Measurements from ENCODE around the gene OTUD3.
A peak's percentile ranks its signal among the peaks of the same experiment; 100 is the strongest.
"Not testable (repeated sequence)": the region's sequence is repeated elsewhere in the genome, so short reads cannot be mapped to it uniquely, and the experiment has no call there.

The OTUD3 gene

DNA sequence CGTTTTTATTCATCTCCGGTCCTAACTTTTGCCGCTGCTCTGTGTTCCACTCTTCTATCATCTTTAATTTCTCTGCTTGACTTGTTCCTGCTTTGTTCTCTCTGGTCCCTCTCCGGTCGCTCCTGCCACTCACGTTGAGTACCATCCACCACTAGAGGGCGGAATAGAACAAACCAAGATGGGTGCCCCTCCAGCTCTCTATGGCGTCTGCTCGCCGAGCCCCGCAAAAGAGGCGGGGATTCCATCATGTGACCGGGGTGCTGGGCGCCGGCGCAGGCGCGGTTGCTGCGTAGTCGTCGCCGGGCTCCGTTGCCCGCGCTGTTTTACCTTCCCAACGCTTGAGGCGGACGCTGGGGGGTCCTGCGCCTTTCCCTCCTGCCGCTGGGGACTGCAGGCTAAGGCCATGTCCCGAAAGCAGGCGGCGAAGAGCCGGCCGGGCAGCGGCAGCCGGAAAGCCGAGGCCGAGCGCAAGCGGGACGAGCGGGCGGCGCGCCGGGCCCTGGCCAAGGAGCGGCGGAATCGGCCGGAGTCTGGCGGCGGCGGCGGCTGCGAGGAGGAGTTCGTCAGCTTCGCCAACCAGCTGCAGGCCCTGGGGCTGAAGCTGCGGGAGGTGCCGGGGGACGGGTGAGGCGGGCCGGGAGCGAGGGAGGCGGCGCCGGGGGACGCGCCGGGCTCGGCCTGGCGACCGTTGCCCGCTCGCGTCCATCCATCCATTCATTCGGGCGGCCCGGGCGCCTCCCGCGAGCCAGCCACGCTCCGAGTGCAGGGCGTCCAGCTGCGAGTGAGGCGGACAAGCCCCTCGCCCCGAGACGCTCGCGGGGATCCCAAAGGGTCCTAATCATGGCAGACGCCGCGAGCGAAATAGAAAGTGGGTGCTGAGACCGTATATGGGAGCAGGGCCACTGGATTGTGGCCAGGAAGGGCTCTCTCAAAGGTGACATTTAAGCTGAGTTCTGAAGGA, at the start of gene OTUD3:
OTUD3 (plus strand) TSS at position 285 of the 961 bp plus-strand sequence; CDS start at position 404, 119 bp downstream.
- peak; percentile 97 for DNase-seq (ENCODE audit: low spot score)

- DNase-seq (ENCODE audit: low spot score): no peak
These were observed 46.6 kb upstream of the OTUD3 start for GRCh38 chr1:19835578-19835977.

GRCh38 chr1:19837866-19838265, 44.3 kb upstream of the OTUD3 start:
- DNase-seq (ENCODE audit: low spot score): no peak

GRCh38 chr1:19840228-19840627, 42.0 kb upstream of the OTUD3 start:
- no peak for DNase-seq (ENCODE audit: low spot score)

- no peak for DNase-seq (ENCODE audit: low spot score)
These were observed 37.3 kb upstream of the OTUD3 start for GRCh38 chr1:19844731-19845495.

DNA sequence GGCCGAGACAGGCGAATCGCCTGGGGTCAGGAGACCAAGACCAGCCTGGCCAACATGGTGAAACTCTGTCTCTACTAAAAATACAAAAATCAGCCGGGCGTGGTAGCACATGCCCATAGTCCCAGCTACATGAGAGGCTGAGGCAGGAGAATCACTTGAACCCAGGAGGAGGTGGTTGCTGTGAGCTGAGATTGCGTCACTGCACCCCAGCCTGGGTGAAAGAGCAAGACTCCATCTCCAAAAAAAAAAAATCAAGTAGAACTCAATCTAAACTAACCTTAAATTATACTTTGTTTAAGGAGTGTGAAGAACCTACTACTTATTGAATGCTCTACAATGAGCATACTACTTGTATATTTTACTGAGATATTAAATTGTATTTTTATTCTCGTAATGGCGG, 36.6 kb upstream of the OTUD3 start:
- DNase-seq (ENCODE audit: low spot score): no peak

- DNase-seq (ENCODE audit: low spot score): no peak
These were observed 35.9 kb upstream of the OTUD3 start for GRCh38 chr1:19846338-19846737.

DNA sequence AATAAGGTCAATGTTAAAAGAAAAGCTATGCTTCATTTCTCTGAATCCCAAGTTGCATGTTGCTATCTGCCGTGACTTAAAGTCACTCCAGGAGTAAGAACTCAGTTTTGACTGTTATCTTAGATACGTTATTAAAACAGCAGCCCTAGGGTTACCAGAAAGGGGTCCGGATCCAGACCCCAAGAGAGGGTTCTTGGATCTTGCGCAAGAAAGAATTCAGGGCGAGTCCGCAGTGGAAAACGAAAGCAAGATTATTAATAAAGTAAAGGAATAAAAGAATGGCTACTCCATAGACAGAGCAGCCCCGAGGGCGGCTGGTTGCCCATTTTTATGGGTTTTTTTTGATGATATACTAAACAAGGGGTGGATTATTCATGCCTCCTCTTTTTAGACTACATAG, 34.9 kb upstream of the OTUD3 start:
- DNase-seq (ENCODE audit: low spot score): not testable (repeated sequence)

- DNase-seq (ENCODE audit: low spot score): not testable (repeated sequence)
These were observed 32.9 kb upstream of the OTUD3 start for GRCh38 chr1:19849307-19849706.

GRCh38 chr1:19850214-19850613, 32.0 kb upstream of the OTUD3 start:
- DNase-seq (ENCODE audit: low spot score): no peak

DNA sequence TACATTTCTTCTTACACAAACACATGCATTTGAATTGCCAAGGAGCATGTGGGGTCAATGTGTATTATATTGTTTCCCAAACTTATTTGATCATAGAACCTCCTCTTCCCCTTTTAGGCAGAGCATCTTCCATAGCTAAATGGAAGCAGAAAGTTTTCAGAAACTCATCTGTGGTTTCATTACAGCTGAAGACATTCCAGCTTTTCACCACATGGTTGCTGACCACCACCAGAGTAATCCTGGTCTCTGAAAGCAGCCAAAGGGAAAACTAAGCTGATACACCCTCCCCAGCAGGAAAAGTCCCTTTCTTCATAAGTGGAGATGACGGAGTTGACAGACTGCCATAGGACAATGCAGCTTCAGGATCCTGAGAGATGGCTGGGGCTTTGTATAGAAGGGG, 30.2 kb upstream of the OTUD3 start:
- DNase-seq (ENCODE audit: low spot score): no peak

- no peak for DNase-seq (ENCODE audit: low spot score)
These were observed 27.3 kb upstream of the OTUD3 start for GRCh38 chr1:19854866-19855265.

DNA sequence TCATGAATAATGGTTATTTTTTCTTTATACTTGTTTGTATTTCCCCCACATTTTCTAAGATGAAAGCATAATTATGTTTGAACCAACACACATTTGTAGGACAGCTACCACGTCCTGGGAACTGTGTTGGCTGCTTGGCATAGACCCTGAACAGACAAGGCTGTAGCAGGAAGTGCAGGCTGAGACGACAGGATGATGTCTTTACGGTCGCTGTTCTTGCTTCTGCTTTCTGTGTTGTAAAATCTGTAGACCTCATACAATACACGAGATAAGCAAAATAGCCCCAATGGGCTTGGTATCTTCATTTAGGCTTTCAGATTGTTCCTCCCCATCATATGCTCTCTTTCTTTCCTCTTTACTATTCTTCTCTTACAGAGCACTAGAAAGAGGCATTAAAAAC, 23.3 kb upstream of the OTUD3 start:
- DNase-seq (ENCODE audit: low spot score): no peak

- DNase-seq (ENCODE audit: low spot score): no peak
These were observed 22.3 kb upstream of the OTUD3 start for GRCh38 chr1:19859876-19860275.

- no peak for DNase-seq (ENCODE audit: low spot score)
These were observed 21.8 kb upstream of the OTUD3 start for GRCh38 chr1:19860418-19860817.

- DNase-seq (ENCODE audit: low spot score): no peak
These were observed 21.2 kb upstream of the OTUD3 start for GRCh38 chr1:19861034-19861433.

GRCh38 chr1:19861842-19862530, 20.2 kb upstream of the OTUD3 start:
- no peak for DNase-seq (ENCODE audit: low spot score)

GRCh38 chr1:19862944-19863343, 19.3 kb upstream of the OTUD3 start:
- no peak for DNase-seq (ENCODE audit: low spot score)

- DNase-seq (ENCODE audit: low spot score): no peak
These were observed 17.5 kb upstream of the OTUD3 start for GRCh38 chr1:19864570-19865160.

DNA sequence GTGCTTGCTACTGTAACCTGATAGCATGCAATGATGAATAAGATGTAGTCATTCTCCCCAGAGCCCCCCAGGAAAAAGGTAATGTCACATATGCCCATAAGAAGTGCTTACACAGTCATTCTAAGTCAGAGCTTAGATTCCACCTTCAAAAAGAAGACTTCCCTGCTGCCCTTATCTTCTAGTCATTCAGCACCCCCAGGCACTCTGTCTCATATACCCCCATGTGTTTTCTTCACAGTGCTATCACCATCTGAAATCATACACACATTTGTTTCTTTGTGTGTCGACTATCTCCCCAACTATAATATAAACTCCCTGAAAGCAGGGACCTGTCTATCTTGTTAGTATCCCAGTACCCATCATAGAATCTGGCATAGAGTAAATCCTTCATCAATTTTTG, 16.2 kb upstream of the OTUD3 start:
- no peak for DNase-seq (ENCODE audit: low spot score)

GRCh38 chr1:19866758-19867157, 15.4 kb upstream of the OTUD3 start:
- no peak for DNase-seq (ENCODE audit: low spot score)

DNA sequence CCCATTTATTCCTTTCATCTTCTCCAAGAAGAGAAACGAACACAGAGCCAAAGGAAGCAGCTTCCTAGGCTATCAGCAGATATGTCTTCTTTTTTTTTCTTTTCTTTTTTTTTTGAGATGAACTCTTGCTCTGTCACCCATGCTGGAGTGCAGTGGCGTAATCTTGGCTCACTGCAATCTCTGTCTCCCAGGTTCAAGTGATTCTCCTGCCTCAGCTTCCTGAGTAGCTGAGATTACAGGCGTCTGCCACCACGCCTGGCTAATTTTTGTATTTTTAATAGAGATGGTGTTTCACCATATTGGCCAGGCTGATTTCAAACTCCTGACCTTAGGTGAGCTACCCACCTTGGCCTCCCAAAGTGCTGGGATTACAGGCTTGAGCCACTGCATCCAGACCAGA, 13.6 kb upstream of the OTUD3 start:
- DNase-seq (ENCODE audit: low spot score): not testable (repeated sequence)

Measured in putamen (tissue), 1 donor.